Endodermal cell (in vitro differentiated cells): Measurements from ENCODE around the gene COL11A1. TPM values are rescaled to one million over a fixed set of nuclear protein-coding genes. Genes with fewer than 3 reads are reported as not detected.
A peak's percentile ranks its signal among the peaks of the same experiment; 100 is the strongest.

ENCODE experiments used
- DNase-seq: peaks from one replicate; pipeline ENCODE4 v3.0.0-alpha.2; 2017
- H3K27ac ChIP-seq: 2 replicates; pipeline ENCODE4 v1.5.1; 2013; ENCODE audit warnings: mild to moderate bottlenecking, low read depth, low read length, moderate library complexity
- H3K27me3 ChIP-seq: 2 replicates; pipeline ENCODE4 v1.6.1; 2013; ENCODE audit warnings: mild to moderate bottlenecking, low read length, moderate library complexity; ENCODE audit not compliant: insufficient read depth, control insufficient read depth, poor library complexity, severe bottlenecking
- H3K36me3 ChIP-seq: 2 replicates; pipeline ENCODE4 v1.7.0; 2013; ENCODE audit warnings: mild to moderate bottlenecking, low read length, moderate library complexity; ENCODE audit not compliant: control insufficient read depth, insufficient read depth
- H3K4me1 ChIP-seq: one replicate; pipeline ENCODE4 v1.7.0; 2013; ENCODE audit warnings: low read length; ENCODE audit not compliant: control insufficient read depth, insufficient read depth
- H3K4me3 ChIP-seq: 2 replicates; pipeline ENCODE4 v1.5.1; 2013; ENCODE audit warnings: mild to moderate bottlenecking, low read length, moderate library complexity
- H3K9ac ChIP-seq: 2 replicates; pipeline ENCODE4 v1.6.1; 2013; ENCODE audit warnings: mild to moderate bottlenecking, low read length, moderate library complexity; ENCODE audit not compliant: poor library complexity, severe bottlenecking; ENCODE audit errors: extremely low read depth
- H3K9me3 ChIP-seq: 2 replicates; pipeline ENCODE4 v1.6.1; 2013; ENCODE audit warnings: mild to moderate bottlenecking, low read length, moderate library complexity; ENCODE audit not compliant: control insufficient read depth
- H3K27ac Mint-ChIP-seq: 2 replicates; pipeline ENCODE4 v1.8.0; 2020; ENCODE audit warnings: mixed read lengths
- H3K27me3 Mint-ChIP-seq: 2 replicates; pipeline ENCODE4 v1.8.0; 2021; ENCODE audit warnings: mild to moderate bottlenecking, mixed read lengths; ENCODE audit not compliant: insufficient read depth
- H3K36me3 Mint-ChIP-seq: 2 replicates; pipeline ENCODE4 v1.8.0; 2020; ENCODE audit warnings: low read depth, mixed read lengths
- H3K4me1 Mint-ChIP-seq: 2 replicates; pipeline ENCODE4 v1.8.0; 2020; ENCODE audit warnings: mixed read lengths
- H3K4me3 Mint-ChIP-seq: 2 replicates; pipeline ENCODE4 v1.8.0; 2020; ENCODE audit warnings: mild to moderate bottlenecking, moderate library complexity, mixed read lengths
- H3K9me3 Mint-ChIP-seq: 2 replicates; pipeline ENCODE4 v1.8.0; 2020; ENCODE audit warnings: mild to moderate bottlenecking, mixed read lengths
- WGBS, 2 experiments: methylation state at CpG; one replicate each; pipeline versions ENCODE4 v1.1.5 to v1.1.7; 2013; ENCODE audit warnings: missing lambda C conversion rate in 2 of 2, mixed read lengths in 1 of 2; ENCODE audit not compliant: insufficient coverage in 1 of 2, insufficient read length in 1 of 2; 5-methylcytosine and 5-hydroxymethylcytosine counted together
- total RNA-seq, 2 donors: library from RNA; stranded (reverse); fragmentation: NEBNext Ultra II Directional in 1 of 2; extraction: Animal tissue kit (Norgen Biotek cat#: 25700) in 1 of 2; gene quantifications; 2 replicates in 1 of 2; 3 replicates in 1 of 2; pipeline ENCODE4 v1.2.1, GENCODE V29; 2021
- TF ChIP-seq, protein P1 (sequence below): fragments of 200-600 bp; sonication (generic); conservative IDR thresholded peaks from 2 replicates; pipeline ENCODE4 v1.5.0; 2021; ENCODE audit warnings: antibody characterized with exemption, mild to moderate bottlenecking

COL11A1 gene
- total RNA-seq, 2 donors from 2014 or later = 6.7 to 27.5 TPM

DNA sequence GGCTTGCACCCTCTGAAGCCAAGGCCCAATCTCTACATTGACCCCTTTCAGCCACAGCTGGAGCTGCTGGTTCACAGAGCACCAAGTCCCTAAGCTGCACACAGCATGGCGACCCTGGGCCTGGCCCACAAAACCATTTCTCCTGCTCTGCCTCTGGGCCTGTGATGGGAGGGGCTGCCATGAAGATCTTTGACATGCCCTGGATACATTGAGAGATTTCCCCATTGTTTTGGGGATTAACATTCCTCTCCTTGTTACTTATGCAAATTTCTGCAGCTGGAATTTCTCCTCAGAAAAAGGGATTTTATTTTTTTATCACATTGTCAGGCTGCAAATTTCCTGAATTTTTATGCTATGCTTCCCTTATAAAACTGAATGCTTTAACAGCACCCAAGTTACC, 235.8 kb downstream of the COL11A1 start:
- peak; percentile 62 for DNase-seq
- 75% methylated on average over 1 of the region's 1 CpG; no CpG with 5 or more reads in 1 of the 2 experiments for WGBS, 2 experiments
- H3K27ac ChIP-seq = no peak overlapping the region

DNA sequence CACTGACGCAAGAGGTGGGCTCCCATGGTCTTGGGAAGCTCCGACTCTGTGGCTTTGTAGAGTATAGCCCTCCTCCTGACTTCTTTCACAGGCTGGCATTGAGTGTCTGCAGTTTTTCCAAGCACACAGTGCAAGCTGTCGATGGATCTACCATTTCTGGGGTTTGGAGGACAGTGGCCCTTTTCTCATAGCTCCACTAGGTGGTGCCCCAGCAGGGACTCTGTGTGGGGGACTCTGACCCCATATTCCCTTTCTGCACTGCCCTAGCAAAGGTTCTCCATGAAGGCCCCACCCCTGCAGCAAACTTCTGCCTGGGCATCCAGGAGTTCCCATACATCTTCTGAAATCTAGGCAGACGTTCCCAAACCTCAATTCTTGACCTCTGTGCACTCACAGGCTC, 236.2 kb downstream of the COL11A1 start:
- Mint-ChIP-seq H3K4me1 (peaks cover 3% of the 10 kb centered on the region), H3K27me3 (no peaks in the 10 kb centered on the region), H3K4me3 (no peak overlapping the region), H3K9me3 (peaks cover 42% of the 10 kb centered on the region), H3K36me3 (peaks cover 4% of the 10 kb centered on the region), H3K27ac (no peak overlapping the region)
- peaks cover 33% of the 10 kb centered on the region for H3K9me3 ChIP-seq
- no peaks in the 10 kb centered on the region for H3K36me3 ChIP-seq
- H3K4me1 ChIP-seq = no peaks in the 10 kb centered on the region
- TF ChIP-seq, protein P1, sequence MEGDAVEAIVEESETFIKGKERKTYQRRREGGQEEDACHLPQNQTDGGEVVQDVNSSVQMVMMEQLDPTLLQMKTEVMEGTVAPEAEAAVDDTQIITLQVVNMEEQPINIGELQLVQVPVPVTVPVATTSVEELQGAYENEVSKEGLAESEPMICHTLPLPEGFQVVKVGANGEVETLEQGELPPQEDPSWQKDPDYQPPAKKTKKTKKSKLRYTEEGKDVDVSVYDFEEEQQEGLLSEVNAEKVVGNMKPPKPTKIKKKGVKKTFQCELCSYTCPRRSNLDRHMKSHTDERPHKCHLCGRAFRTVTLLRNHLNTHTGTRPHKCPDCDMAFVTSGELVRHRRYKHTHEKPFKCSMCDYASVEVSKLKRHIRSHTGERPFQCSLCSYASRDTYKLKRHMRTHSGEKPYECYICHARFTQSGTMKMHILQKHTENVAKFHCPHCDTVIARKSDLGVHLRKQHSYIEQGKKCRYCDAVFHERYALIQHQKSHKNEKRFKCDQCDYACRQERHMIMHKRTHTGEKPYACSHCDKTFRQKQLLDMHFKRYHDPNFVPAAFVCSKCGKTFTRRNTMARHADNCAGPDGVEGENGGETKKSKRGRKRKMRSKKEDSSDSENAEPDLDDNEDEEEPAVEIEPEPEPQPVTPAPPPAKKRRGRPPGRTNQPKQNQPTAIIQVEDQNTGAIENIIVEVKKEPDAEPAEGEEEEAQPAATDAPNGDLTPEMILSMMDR = no peak
- no peak overlapping the region for H3K27ac ChIP-seq
- no peak overlapping the region for H3K9ac ChIP-seq
- WGBS, 2 experiments = 92 to 100% methylated on average over 3 to 4 of the region's 4 CpGs
- peak overlapping the region; percentile 41 for H3K4me3 ChIP-seq
- DNase-seq = no peak
- H3K27me3 ChIP-seq = no peaks in the 10 kb centered on the region

More for the DNA sequence above, 235.8 kb downstream of the COL11A1 start:
- H3K27me3 Mint-ChIP-seq = no peaks in the 10 kb centered on the region
- Histone ChIP-seq H3K4me3 (peak overlapping the region; percentile 41), H3K4me1 (no peaks in the 10 kb centered on the region), H3K9me3 (peaks cover 33% of the 10 kb centered on the region), H3K36me3 (no peaks in the 10 kb centered on the region), H3K9ac (no peak overlapping the region), H3K27me3 (no peaks in the 10 kb centered on the region)
- H3K27ac Mint-ChIP-seq = no peak overlapping the region
- H3K4me3 Mint-ChIP-seq = no peak overlapping the region
- H3K36me3 Mint-ChIP-seq = peaks cover 4% of the 10 kb centered on the region
- TF ChIP-seq, protein P1 = no peak
- H3K4me1 Mint-ChIP-seq = peaks cover 3% of the 10 kb centered on the region
- peaks cover 42% of the 10 kb centered on the region for H3K9me3 Mint-ChIP-seq

- no peaks in the 10 kb centered on the region for H3K36me3 Mint-ChIP-seq
- no peak overlapping the region for H3K4me3 ChIP-seq
Observed at GRCh38 chr1:102863704-102864103, 244.6 kb downstream of the COL11A1 start.

More at GRCh38 chr1:102863704-102864103, 244.6 kb downstream of the COL11A1 start:
- Histone ChIP-seq H3K27me3 (no peaks in the 10 kb centered on the region), H3K9me3 (peaks cover 8% of the 10 kb centered on the region), H3K9ac (no peak overlapping the region), H3K36me3 (no peaks in the 10 kb centered on the region), H3K4me1 (no peaks in the 10 kb centered on the region), H3K27ac (no peak overlapping the region)
- WGBS, 2 experiments = 56 to 100% methylated on average over 1 to 2 of the region's 2 CpGs
- peaks cover 16% of the 10 kb centered on the region for H3K9me3 Mint-ChIP-seq
- H3K4me1 Mint-ChIP-seq = peaks cover 10% of the 10 kb centered on the region
- H3K27ac Mint-ChIP-seq = no peak overlapping the region
- H3K4me3 Mint-ChIP-seq = no peak overlapping the region
- TF ChIP-seq, protein P1 = no peak
- no peak for DNase-seq
- no peaks in the 10 kb centered on the region for H3K27me3 Mint-ChIP-seq
